Head of caudate nucleus (tissue), 42 donors: ENCODE data around the gene OR6T1.
A peak's percentile ranks its signal among the peaks of the same experiment; 100 is the strongest.

Experiments
- DNase-seq, 42 donors: peaks; one replicate each; pipeline versions ENCODE4 v3.0.0 to v3.0.0-alpha.2; 2020 to 2021; ENCODE audit warnings: mixed read lengths in 7 of 42
- intact Hi-C: fragments of 100-400 bp; cut with DNase I; formaldehyde crosslinking; loops from one replicate; pipeline ENCODE4 v1.15.0; 2022

Gene OR6T1

DNA sequence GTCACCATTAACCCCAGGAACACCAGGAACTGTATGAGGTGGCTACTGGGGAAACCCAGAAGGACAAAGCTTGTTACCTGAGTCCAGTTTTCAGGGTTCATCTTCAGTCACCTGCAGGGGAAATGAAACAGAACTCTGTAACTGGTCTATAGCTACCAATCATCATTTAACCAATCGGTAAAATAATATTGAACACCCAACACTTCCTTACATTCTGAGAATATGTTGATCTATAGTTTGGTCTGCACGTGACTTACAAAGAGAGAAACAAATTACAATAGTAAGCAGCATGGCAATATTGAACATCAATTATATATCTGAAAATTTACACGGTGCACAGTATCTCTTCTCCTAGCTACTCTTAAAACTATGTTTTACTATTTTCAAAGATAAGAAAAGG, at the start of gene OR6T1:
OR6T1 (minus strand) TSS at position 101 of the 400 bp plus-strand sequence; CDS start at position 101, 0 bp downstream.
- DNase-seq = no peak

GRCh38 chr11:123979311-123979710, 35.7 kb upstream of the OR6T1 start:
- no peak for DNase-seq

More for the DNA sequence above, at the start of gene OR6T1:
- intact Hi-C loops = no loop called here

DNA sequence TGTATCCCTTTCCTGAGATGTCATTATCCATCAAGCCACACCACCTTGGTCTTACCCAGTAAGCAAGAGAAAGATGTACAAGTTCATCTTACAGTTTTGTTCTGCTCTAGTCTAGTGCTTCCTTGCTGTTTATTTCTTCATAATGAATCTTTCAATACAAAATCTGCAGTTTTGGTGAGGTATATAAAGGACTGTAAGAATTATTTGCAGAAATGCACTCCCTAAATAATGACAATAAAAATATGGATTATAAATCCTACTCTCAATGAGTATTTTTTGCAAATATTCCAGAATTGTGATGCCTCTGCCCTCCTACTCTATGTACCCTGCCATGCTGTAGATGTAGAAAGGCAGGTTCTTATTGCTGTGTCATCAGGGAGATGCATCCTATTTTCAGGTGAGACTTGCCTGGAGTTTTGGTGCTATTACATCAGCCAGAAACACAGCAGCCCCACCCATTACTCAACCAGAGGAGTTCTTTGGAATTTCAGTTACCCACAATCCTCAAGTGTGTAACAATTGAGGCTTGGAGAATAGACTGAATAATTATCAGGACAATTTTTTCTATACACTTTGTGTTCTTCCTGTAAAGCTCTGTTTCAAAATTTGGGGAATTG, 34.2 kb upstream of the OR6T1 start, which contains the start of gene OR10S1:
OR10S1 (minus strand) TSS at position 51 of the 617 bp plus-strand sequence. CDS start 117 bp downstream, outside the sequence.
- intact Hi-C loops = no loop called here
- no peak for DNase-seq

More at GRCh38 chr11:123979311-123979710, 35.7 kb upstream of the OR6T1 start:
- intact Hi-C loops = no loop called here

GRCh38 chr11:123976770-123977560, 33.3 kb upstream of the OR6T1 start:
- intact Hi-C loops = no loop called here
- DNase-seq = no peak

GRCh38 chr11:123973816-123974215, 30.2 kb upstream of the OR6T1 start:
- DNase-seq = no peak
- intact Hi-C loops = no loop called here

DNA sequence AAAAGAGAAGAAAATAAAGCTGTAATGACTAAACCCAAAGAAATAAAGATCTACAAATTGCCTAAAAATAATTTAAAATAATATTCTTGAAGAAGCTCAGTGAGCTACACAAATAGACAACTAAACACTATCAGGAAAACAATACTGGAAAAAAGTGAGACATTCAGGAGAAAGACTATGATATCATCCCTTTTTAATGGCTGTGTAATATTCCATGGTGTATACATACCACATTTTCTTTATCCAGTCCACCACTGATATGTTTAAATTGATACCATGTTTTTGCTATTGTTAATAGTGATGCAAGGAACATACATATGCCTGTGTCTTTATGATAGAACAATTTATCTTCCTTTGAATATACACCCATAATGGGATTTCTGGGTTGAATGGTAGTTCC, 13.1 kb upstream of the OR6T1 start:
- intact Hi-C loops = no loop called here

GRCh38 chr11:123945132-123945531, 1.5 kb upstream of the OR6T1 start:
- no peak for DNase-seq
- intact Hi-C loops = no loop called here

More for the DNA sequence above, 13.1 kb upstream of the OR6T1 start:
- DNase-seq = no peak

DNA sequence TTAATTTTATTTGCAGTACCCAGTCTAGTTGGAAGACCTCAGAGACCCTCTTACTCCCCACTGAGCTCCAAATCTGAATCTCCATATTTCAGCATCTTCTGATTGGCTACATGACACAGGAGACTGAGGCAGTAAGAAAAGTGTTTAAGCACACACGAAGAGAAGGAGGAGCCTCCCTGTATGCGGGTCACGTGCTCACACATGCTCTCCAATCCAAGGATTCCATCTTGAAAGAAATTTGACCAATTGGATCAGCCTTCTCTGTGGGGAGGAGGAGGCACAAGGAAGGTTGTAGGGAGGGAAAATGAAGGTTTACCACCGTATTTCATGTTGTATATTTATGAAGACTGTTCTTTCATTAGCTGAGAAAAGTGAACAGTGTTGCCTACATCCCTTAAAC, 1.2 kb downstream of the OR6T1 start:
- intact Hi-C loops = no loop called here
- DNase-seq = no peak

DNA sequence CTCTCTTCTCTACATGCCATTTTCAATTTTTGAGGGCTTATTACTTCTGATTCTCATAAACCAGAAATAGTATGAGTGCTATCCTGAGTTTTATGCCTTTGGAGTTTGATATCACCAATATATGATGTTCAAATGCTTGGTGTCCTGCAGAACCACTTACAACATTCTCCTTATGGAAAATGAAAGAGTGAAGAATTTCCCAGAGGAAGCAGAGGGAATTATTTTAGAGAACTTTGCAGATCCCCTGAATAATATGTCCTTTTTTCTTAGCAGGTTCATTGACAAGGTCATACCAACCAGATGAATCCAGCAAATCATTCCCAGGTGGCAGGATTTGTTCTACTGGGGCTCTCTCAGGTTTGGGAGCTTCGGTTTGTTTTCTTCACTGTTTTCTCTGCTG, 4.3 kb downstream of the OR6T1 start, which contains the start of gene OR4D5:
OR4D5 (plus strand) TSS at position 301 of the 400 bp plus-strand sequence; CDS start at position 301, 0 bp downstream.
- intact Hi-C loops = no loop called here
- no peak for DNase-seq

DNA sequence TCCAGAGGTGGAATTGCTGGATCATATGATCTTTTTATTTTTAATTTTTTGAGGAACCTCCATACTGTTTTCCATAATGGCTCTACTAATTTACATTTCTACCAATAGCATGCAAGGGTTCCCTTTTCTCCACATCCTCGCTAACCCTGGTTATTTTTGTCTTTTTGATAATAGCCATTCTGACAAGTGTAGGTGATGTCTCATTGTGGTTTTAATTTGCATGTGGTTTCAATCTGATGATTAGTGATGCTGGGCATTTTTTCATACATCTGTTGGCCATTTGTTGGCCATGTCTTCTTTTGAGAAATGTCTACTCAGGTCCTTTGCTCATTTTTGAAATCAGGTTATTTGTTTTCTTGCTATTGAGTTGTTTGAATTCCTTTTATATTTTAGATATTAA, 19.6 kb downstream of the OR6T1 start:
- intact Hi-C loops = no loop called here
- DNase-seq = no peak

DNA sequence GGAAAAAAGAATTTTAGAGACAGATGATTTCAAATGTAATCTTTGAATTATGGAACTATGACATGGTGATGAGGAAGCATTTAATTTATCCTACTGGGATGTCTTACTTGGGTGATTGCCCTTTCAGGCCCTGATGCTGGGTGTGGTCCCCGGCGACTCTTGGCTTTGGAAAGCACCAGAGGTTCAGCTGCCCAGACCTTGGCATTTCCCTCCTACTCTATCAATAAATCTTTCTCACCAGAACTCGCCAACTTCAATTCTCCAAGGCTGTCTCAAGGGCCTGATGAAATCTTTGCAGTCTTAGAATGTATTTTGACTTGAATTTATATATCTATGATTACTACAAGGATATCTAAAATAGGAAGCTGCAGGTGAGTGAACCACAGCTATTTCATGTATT, 22.7 kb downstream of the OR6T1 start:
- no peak for DNase-seq
- intact Hi-C loops = no loop called here

DNA sequence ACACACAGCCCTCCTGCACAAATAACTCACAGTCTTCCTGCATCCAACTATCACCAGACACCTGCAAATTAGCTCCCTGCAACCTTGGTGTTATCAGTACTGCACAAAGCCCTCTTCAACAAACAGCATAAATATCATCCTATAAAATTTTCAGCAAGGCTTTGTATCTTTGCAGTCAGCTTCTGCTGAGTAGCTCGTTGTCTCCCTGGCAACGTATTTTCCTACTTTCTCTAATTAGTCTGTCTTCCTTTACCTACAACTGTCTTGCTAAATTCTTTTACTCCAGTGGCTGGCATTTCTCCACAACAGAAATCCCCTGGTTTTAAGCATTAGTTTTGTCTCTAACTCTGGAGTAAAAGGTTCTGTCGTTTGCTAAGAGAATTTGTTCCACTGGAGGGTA, 37.8 kb downstream of the OR6T1 start:
- peak in 1 of 42 donors; percentile 9 for DNase-seq
- intact Hi-C loops = no loop called here

- intact Hi-C loops = no loop called here
- no peak for DNase-seq
Observed at GRCh38 chr11:123904932-123905331, 38.7 kb downstream of the OR6T1 start.

DNA sequence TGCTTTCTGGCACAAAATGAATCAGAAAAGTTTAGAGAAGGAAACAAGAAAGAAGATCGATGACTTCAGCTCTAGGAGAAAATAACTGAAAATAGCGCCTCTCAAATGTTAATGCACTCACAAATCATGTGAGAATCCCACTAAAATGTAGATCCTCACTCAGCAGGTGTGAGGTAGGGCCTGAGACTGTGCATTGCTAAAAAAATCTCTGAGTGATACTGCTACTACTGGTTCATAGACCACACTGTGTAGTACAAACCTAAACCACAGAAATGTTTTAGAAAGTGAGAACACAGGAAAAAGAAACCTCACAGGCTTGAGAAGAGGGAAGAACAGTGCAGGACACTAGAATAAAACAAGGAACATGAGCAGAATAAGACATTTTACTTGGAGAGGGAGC, 39.7 kb downstream of the OR6T1 start:
- DNase-seq = no peak
- intact Hi-C loops = no loop called here

- no peak for DNase-seq
- intact Hi-C loops = no loop called here
Observed at GRCh38 chr11:123901867-123902266, 41.8 kb downstream of the OR6T1 start, which contains the start of gene OR8D4. Gene OR8D4, plus strand, starts transcription at chr11:123902167. Its CDS starts 4,265 bp downstream, at chr11:123906432.

GRCh38 chr11:123899792-123900191, 43.8 kb downstream of the OR6T1 start:
- no peak for DNase-seq
- intact Hi-C loops = no loop called here
